ENCODE measurements around the gene AAGAB.

- TF ChIP-seq CTCF (conservative IDR thresholded peaks at IDR 0.05; ENCODE audit: low read depth, low read length) = no peak
- no peak for TF ChIP-seq EZH2 (IDR thresholded peaks at IDR 0.05; ENCODE audit: low read length, unreplicated experiment)
These were observed 93.0 kb downstream of the AAGAB start for GRCh38 chr15:67161412-67161811.

All from PC-3 (cell line).